Lung (tissue), 12 donors: ENCODE measurements around the gene EYA4. TPM values are rescaled to one million over a fixed set of nuclear protein-coding genes. Genes with fewer than 3 reads are reported as not detected.

Source experiments
- ATAC-seq: fragments of 200-7000 bp; cut with Tn5 transposase; one replicate; pipeline ENCODE4 v1.9.1; 2020; ENCODE audit warnings: moderate number of reproducible peaks; ENCODE audit not compliant: insufficient read depth, low FRiP score
- DNase-seq, 3 donors: peaks; one replicate each; pipeline ENCODE4 v3.0.0-alpha.2; 2013 to 2017
- H3K27ac ChIP-seq, 2 donors: one replicate each; pipeline ENCODE4 v1.5.1; 2013; ENCODE audit warnings: mild to moderate bottlenecking in 2 of 2, moderate library complexity in 2 of 2, control low read depth in 1 of 2, inconsistent platforms in 1 of 2, low read depth in 1 of 2, low read length in 1 of 2
- H3K27me3 ChIP-seq, 3 donors: one replicate each; pipeline ENCODE4 v1.5.1; 2013; ENCODE audit warnings: low read length in 2 of 3; ENCODE audit not compliant: control insufficient read depth in 3 of 3, insufficient read depth in 3 of 3
- H3K36me3 ChIP-seq, 4 donors: one replicate each; pipeline ENCODE4 v1.5.1; 2013; ENCODE audit warnings: low read length in 4 of 4, mild to moderate bottlenecking in 1 of 4, moderate library complexity in 1 of 4; ENCODE audit not compliant: control insufficient read depth in 4 of 4, insufficient read depth in 4 of 4
- H3K4me1 ChIP-seq, 5 donors: one replicate each; pipeline ENCODE4 v1.5.1; 2013; ENCODE audit warnings: low read length in 5 of 5, mild to moderate bottlenecking in 2 of 5, moderate library complexity in 1 of 5; ENCODE audit not compliant: control insufficient read depth in 5 of 5, insufficient read depth in 5 of 5
- H3K4me3 ChIP-seq: one replicate; pipeline ENCODE4 v1.5.1; 2013; ENCODE audit warnings: mild to moderate bottlenecking, control low read depth, moderate library complexity
- H3K9ac ChIP-seq, 2 donors: one replicate each; pipeline ENCODE4 v1.5.1; 2013; ENCODE audit warnings: low read length in 2 of 2, control low read depth in 1 of 2; ENCODE audit not compliant: insufficient read depth in 1 of 2
- H3K9me3 ChIP-seq, 4 donors: one replicate each; pipeline ENCODE4 v1.5.1; 2013; ENCODE audit warnings: low read length in 3 of 4, mild to moderate bottlenecking in 1 of 4, moderate library complexity in 1 of 4; ENCODE audit not compliant: control insufficient read depth in 4 of 4, insufficient read depth in 3 of 4
- WGBS, 2 donors: extraction: QIAGEN DNeasy Blood & Tissue Kit; methylation state at CpG; one replicate each; pipeline ENCODE4 v1.1.7; 2013; 5-methylcytosine and 5-hydroxymethylcytosine counted together
- polyA plus RNA-seq, 2 donors: library from polyadenylated mRNA; stranded (reverse); fragments of 200-250 nt; gene quantifications; one replicate each; pipeline ENCODE4 v1.2.1, GENCODE V29; 2013
- total RNA-seq, 2 donors: library from RNA; depleted of rRNA in 1 of 2; stranded (reverse); fragments of >200 nt in 1 of 2; gene quantifications; one replicate each; pipeline ENCODE4 v1.2.1, GENCODE V29; 2014 to 2021
- TF ChIP-seq, protein P1 (sequence below): IDR thresholded peaks from 2 replicates; pipeline ENCODE4 v1.5.1; 2012; ENCODE audit warnings: mild to moderate bottlenecking; ENCODE audit errors: control extremely low read depth, extremely low read depth
- donor health status: control.
- donor health status: control.
- donor health status: Bipolar disorder and iron deficiency.
- donor health status: healthy.
- donor health status: DM: yes; HTN: yes; CAD: no.

The EYA4 gene
- total and polyA plus RNA-seq, 4 donors = 0.49 to 7.4 (median 2.2) TPM

DNA sequence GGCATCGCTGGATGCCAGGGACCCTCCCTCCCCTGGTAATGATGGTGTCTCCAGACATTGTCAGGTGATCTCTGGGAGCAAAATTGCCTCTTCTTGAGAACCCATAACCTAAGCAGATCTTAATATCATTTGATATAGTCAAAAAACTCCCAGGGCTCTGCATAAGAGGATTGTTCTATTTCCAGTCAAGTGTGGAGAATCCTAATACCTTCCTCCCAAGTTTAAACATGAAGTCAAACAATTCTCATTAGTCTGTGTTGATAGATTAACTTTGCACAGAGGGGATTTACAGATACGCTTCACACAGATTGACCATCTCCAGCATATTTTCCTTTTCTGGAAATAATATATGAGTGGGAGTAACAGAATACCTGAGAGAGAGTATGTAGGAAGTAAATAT, 10.5 kb downstream of the EYA4 start:
- no peaks in the 10 kb centered on the region for H3K4me1 ChIP-seq
- ATAC-seq = no peak
- H3K9ac ChIP-seq = no peak overlapping the region
- H3K27me3 ChIP-seq = peaks cover 0 to 3% (median 0%) of the 10 kb centered on the region in 3 donors
- TF ChIP-seq, protein P1, sequence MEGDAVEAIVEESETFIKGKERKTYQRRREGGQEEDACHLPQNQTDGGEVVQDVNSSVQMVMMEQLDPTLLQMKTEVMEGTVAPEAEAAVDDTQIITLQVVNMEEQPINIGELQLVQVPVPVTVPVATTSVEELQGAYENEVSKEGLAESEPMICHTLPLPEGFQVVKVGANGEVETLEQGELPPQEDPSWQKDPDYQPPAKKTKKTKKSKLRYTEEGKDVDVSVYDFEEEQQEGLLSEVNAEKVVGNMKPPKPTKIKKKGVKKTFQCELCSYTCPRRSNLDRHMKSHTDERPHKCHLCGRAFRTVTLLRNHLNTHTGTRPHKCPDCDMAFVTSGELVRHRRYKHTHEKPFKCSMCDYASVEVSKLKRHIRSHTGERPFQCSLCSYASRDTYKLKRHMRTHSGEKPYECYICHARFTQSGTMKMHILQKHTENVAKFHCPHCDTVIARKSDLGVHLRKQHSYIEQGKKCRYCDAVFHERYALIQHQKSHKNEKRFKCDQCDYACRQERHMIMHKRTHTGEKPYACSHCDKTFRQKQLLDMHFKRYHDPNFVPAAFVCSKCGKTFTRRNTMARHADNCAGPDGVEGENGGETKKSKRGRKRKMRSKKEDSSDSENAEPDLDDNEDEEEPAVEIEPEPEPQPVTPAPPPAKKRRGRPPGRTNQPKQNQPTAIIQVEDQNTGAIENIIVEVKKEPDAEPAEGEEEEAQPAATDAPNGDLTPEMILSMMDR = no peak
- H3K9me3 ChIP-seq = no peaks in the 10 kb centered on the region
- no peak overlapping the region for H3K27ac ChIP-seq
- no peaks in the 10 kb centered on the region for H3K36me3 ChIP-seq
- WGBS, 2 donors = 91 to 94% methylated on average over 2 of the region's 2 CpGs
- no peak for DNase-seq
- no peak overlapping the region for H3K4me3 ChIP-seq

DNA sequence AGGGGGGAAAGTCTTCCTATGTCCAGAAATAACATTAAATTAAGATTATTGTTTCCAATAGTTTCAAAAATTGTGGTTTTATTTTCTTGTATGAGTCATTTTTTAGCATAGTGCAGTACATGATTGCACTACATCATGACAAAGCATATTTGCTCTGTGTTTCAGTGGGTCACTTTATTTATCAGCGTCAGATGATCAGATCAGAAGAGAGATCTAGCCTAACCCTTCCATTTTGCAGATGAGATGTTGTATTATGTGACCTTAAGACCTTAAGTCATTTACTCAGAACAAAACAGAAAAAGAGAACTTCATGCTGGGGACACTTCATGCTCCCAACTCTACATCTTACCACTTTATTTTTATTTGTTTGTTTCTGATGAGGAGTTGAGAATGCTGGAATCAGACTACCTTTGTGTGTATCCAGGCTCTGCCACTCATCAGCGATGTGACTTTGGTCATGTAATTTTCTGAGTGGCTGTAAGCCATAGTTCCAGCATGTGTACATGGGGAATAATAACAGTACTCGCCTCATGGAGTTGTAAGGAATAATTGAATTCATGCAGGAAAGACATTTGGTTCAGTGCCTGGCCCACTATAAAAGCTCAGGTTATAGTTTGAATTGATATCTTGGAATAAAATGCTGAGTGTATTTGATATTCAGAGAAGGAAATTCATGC, 13.5 kb downstream of the EYA4 start:
- no peaks in the 10 kb centered on the region for H3K36me3 ChIP-seq
- TF ChIP-seq, protein P1 = no peak
- no peak overlapping the region for H3K27ac ChIP-seq
- no peaks in the 10 kb centered on the region for H3K27me3 ChIP-seq
- ATAC-seq (no peak), DNase-seq (no peak)
- H3K4me1 ChIP-seq = peaks cover 0 to 4% (median 0%) of the 10 kb centered on the region in 5 donors
- no peaks in the 10 kb centered on the region for H3K9me3 ChIP-seq
- no peak overlapping the region for H3K4me3 ChIP-seq
- no peak overlapping the region for H3K9ac ChIP-seq
- WGBS, 2 donors = 62 to 84% methylated on average over 3 of the region's 3 CpGs

DNA sequence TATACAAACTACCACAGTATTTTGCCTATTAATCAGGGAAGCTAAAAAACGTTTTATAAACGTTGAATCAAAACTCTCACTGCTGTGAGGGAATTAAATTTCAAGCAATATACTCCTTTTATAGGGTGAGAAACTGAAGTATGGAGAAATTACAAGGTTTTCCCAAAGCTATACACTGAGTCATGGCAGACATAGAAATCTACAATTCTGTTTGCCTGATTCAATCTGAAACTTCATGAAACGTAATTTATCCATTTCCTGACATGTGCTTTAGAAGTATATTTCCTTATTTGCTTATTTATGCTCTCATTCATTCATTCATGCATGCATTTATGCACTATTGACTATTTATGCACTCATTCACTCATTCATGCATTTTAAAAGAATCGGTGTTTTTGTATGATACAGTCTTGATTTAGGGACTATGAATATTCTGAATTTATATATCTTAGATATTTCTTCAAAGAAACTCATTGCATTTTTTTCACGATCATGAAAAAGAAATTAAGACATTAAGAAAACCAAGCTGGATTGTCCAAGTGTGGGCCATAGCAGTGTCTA, 16.5 kb downstream of the EYA4 start:
- no peak for ATAC-seq
- TF ChIP-seq, protein P1 = no peak
- no peaks in the 10 kb centered on the region for H3K36me3 ChIP-seq
- no peaks in the 10 kb centered on the region for H3K9me3 ChIP-seq
- H3K27ac ChIP-seq = no peak overlapping the region
- H3K9ac ChIP-seq = no peak overlapping the region
- DNase-seq = no peak
- H3K4me3 ChIP-seq = no peak overlapping the region
- 74 to 76% methylated on average over 5 of the region's 5 CpGs for WGBS, 2 donors
- no peaks in the 10 kb centered on the region for H3K27me3 ChIP-seq
- H3K4me1 ChIP-seq = peaks cover 0 to 4% (median 0%) of the 10 kb centered on the region in 5 donors
